GM21737 (cell line): ENCODE results near the gene TTC28.
"Not testable (repeated sequence)": the region's sequence is repeated elsewhere in the genome, so short reads cannot be mapped to it uniquely, and the experiment has no call there.

Experiments used
- ATAC-seq: cut with Tn5 transposase; IDR thresholded peaks from one replicate; pipeline ENCODE4 v1.9.1; 2021; ENCODE audit warnings: mild to moderate bottlenecking, moderate library complexity; ENCODE audit not compliant: unreplicated experiment

The TTC28 gene

DNA sequence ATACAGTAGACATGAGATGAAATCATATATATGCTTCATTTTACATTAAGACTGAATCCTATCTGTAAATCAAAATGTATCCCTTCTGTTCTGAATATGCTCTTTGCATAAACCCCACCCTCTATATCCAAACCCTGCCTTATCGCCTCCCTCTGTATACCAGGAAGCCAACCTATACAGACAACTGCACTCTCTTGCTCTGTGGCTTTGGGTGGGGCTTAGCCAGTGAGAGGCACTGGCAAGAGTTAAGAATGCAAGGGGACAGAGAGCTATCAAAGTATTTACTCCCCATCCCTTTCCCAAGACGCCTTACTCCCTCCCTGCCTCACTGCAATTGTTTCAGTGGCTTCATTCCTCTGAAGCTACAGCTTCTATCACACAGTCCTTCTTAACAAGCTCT is 309.8 kb downstream of the TTC28 start:
- ATAC-seq, result no peak

DNA sequence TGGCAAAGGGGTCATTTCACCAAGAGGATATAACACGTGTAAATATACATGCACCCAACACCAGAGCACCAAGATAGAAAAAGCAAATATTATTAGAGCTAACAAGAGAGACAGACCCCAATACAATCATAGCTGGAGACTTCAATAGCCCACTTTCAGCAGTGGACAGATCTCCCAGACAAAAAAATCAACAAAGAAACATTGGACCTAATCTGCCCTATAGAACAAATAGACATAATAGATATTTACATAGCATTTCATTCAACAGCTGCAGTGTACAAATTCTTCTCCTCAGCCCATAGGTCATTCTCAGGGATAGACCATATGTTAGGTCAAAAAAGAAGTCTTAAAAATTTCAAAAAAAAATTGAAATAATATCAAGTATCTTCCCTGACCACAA is 312.8 kb downstream of the TTC28 start:
- no peak for ATAC-seq

DNA sequence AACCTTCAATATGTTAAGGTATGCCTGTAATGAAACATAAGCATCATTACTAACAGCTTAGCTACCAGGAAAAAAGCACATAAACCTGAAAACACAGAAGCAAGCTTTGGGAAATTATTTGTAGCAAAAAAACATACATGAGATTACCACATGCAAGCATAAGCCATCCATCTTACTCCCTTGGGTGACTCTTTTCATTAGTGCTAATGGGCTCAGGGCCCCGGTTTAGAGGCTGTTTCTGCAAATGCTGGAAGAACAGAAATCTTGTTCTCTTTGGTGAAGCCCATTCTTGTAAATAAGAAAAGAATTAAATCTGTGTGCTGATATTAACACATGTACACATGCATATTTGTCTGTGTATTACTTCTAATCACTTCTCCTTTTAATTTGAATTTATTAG is 314.3 kb downstream of the TTC28 start:
- no peak for ATAC-seq

DNA sequence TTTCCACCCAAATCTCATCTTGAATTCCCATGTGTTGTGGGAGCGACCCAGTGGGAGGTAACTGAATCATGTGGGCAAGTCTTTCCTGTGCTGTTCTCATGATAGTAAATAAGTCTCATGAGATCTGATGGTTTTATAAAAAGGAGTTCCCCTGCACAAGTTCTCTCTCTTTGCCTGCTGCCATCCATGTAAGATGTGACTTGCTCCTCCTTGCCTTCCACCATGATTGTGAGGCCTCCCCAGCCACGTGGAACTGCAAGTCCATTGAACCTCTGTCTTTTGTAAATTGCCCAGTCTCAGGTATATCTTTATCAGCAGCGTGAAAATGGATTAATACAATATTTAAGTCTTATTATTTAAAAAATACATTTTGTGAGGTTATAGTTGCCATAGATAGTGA is 315.5 kb downstream of the TTC28 start:
- ATAC-seq, result not testable (repeated sequence)

DNA sequence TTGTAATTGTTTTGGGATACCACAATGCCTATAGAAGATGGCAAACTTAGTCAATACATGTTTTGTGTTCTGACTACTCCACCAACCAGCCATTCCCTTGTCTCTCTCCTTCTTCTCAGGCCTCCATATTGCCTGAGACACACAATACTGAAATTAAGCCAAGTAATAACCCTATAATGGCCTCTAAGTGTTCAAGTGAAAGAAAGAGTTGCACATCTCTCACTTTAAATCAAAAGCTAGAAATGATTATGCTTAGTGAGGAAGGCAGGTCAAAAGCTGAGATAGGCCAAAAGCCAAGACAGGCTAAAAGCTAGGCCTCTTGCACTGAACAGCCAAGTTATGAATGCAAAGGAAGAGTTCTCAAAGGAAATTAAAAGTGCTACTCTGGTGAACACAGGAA is 318.7 kb downstream of the TTC28 start:
- ATAC-seq, result no peak

DNA sequence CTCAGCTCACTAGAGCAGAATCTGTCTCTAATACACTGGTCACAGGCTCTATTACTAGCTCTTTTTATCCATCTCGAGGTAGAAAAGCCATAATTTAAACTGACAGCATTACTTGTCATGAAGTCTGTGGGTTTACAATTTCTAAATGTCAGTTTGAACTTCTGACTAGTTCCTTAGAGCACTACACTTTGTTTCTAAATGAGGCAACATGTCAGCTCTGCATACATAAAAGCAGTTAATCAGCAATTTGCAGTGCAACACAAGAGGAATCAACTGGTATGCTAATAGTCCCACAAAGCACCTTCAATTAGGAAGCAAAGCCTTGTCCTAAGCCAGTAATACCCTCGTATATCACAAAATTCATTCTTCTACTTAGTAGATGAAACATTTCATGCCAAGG is 321.3 kb downstream of the TTC28 start:
- ATAC-seq, result no peak

DNA sequence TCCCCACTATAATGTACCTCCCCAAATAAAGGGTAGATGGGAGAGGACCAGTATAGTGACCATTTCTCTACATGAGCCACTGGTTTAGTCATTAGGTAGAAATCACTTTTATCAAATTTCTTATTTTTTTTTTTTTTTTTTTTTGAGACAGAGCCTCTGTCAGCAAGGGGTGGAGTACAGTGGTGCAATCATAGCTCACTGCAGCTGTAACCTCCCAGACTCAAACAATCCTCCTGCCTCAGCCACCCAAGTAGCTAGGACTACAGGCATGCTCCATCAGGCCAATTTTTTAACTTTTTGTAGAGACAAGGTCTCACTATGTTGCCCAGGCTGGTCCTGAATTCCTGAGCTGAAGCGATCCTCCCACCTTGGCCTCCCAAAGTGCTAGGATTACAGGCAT is 322.4 kb downstream of the TTC28 start:
- no peak for ATAC-seq

DNA sequence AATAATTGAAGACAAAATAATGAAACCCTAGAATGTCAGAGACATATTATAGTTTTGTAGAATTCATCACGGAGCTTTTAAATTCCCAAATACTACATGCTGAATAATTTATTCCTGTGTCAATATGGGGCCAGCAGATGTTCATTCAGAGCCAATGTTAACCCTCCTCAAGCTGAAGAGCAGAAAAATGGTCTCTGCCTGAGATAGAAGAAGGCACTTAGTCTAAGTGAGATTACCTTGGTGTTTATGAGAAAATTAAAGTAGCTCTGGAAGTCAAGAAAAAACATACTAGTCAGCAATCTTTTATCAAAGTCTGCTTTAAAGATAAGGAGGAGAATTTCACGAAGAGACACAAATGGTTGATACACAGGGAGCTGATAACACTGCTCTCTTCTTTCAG is 328.2 kb downstream of the TTC28 start:
- no peak for ATAC-seq

DNA sequence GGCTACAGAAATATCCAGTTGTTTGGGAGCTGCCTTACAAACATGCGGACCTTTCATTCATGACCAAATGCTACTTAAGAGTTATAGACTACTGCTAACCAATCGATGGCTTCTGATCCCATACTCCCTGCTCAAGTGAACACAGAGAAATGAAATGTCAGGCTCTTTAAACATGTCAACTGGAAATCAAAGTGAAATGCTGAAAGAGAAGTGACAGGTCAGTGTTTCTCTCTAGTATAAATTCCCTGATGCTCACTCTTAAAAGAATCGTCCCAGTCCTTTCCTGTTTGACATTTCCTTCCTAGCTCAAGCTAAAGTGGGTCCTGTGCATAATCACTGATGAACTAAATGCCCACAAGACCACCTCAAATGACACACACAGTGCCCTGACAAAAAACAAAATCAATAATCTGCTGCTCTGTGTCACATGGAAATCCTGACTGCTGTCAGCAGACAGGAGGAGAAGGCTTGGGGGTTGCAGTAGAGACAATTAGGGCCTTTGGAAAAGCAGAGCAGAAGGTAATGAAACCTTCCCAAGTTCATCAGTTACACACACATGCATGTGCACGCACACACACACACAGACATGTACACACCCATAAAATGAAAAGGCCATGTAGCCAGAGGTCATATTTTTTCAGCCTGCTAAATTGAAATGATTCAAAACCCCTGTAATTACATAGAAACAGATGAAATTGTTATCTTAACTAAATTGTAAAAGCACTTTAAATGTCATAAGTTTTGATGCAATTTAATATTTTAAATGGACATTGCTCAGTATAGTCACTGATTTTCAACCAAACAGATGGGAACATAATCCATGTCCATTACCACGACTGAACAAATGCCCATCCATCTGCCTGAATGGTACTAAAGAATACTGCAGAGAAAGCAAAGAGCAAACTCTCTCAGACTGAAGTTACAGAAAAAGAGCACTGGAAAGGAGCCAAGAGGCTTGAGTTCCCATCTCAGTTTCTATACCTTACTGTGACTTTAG is 330.7 kb downstream of the TTC28 start:
- no peak for ATAC-seq

DNA sequence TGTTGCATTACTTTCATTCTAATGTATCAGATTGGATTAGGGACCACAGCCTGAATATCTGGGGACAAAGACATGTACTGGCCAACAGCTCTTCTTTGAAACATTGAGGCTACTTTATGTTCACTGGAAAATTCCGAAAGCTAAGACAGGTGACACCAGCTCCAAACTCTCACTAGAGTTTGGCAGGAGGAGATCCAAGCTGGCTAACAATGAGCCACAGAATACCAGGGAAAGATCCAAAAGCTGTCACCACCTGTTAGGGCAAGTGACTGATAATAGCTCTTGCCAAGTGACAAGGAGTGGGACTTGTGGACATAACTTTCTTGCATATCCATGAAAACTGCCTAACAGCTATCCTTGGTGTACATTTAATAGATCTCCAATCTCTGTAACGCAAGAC is 333.3 kb downstream of the TTC28 start:
- no peak for ATAC-seq

DNA sequence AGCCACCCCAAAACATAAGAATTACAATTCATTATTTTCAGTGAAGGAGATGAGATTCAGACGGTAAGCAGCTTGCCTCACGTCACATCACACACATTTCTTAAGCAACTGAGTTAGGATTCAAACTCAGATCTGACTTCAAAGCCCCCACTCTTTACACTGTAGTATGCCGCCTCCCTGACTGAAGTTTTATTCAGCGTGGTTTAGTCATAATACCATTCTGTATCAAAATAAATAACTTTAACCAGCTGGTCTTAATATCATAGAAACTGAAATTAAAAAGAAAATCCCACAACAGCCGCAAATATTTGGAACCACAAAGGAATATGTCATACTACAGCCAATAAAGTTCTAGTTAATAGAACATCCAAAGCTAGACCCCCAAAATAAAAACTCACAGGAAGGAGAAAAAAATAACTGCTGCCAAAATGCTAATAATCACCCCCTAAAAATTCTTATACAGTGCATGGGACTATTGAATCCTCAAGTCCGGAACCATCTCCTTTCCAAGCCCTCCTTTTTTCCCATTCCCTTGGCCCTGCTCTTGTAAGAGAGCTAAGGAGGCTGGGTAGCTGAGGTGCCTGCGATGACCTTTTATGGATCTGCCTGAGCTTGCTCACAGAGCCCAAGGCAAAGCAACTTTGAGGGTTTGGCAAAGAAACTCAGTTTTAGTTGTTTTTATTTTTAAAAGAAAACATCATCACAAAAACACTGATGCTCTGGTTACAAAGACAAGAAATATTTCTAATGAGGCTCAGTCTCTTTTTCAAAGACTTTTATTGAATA is 334.5 kb downstream of the TTC28 start:
- ATAC-seq, result no peak

DNA sequence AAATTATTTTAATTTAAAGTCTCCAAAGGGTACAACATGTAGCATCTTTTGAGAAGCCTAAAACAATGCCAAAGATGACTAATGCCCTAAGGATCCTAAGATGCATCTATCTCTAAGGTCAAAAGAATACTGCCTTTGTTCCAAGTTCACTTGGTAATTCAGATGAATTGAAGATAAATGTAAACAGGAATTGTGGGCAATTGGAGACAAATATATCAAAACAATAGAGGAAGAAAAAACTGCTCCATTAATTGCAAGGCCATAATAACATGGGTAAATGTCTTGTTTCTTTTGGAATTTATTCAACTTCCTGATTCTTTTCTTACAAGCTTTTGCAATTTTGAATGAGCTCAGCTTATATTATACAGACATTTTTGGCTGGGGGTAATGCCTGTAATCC is 338.6 kb downstream of the TTC28 start:
- no peak for ATAC-seq

DNA sequence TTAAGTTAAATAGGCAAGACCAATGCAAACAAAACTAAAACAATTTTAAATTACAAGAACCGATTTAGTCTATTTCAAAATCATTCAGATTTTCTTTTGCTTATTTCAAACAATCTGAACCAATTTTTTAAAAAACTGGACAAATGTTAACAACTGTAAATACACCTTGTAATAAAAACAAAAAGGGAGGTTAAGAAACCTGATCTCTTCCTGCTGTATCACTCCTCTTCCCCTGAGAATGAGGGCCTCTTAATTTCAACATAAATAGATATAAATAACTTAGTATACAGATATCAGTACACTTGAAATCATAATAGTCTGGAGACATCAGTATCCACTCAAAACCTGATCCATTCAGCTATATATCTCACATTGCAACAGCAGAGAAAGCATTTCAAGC is 346.6 kb downstream of the TTC28 start:
- ATAC-seq, result no peak

DNA sequence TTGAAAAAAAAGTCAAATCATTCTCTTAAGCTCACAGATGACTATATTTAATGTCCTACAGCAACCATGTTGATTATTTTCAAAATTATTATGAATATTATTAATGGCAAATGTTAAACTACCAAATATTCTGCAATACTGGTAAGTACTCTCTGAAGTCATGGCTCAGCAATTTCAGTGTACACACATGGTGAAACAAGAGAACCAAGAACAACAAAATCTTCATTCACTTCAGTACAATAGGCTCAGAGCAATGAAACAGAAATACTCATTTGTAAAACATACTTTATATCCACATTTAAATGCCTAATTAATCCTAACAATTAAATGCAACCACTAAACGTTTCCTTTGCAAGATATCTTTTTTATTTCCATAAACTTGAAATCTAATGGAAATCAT is 347.2 kb downstream of the TTC28 start:
- ATAC-seq, result no peak

DNA sequence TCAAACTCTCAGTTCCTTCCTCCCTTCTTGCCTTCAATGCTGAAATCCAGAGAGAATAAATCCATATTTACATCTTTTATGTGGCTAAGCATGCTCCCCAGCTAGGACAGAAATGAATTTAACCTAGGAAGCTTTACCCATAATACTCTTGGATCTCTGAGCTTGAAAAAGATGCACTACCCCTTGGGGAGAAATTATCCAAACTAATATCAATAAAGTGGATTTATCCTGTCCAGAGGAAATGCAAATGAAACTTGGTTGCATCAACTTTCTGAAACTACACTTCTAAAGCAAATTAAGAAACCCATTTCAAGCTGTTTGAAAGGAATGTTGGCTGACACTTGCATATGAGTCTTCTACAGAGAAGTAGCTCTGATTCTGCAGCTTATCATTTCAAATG is 347.9 kb downstream of the TTC28 start:
- no peak for ATAC-seq

DNA sequence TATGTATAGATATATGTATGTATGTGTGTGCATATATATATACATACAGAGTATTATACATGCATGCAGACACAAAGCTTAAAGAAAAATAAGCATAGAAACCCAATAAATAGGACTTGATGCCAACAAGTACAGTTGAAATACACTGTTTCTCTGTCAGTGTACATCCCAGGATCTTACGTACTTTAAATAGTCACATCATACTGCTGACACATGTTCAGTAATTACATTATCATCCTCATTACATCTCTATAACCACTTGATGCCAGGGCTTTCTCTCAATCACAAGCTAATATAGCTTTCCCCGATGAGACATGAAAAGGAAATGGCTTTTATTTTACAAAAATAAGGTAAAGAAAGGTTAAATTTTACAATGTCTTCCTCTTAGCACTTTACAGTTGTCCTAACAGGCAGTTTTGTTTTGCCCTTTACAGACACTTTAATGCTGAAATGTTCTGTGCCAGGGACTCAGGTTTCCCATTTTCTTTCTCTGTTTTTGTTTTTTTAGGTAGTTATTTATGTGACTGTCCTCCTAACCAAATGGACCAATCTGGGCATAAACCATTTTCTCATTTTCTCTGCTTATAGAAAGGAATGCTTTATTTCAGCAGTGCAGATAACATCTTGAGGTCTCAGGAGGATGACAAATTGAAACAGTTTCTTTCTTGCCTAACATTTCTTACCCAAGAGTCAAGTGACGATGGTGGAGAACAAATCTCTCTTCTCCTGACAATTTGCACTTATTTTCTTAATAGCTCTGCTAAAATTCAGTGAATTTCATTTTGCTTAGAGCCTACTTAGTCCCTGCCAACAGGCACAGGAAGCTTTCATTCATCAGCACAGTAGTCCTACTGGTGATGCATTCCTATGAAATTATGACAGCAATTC is 350.2 kb downstream of the TTC28 start:
- no peak for ATAC-seq

DNA sequence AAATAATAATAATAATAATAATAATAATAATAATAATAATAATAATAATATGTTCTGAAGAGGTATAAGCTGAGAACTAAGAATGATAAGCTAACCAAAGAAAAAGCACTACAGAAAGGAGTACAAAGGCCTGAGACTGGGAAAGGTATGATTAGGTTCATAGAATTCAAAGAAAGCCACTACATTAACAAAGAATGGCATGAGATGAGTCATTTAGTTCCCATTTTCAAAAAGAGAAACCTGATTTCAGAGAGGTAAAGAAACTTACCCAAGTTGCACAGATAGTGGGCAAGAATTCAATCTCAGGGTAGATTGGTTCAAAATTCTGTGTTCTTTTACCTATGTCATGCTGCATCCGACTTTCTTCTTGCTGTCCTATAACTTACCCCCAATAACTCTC is 350.9 kb downstream of the TTC28 start:
- no peak for ATAC-seq

DNA sequence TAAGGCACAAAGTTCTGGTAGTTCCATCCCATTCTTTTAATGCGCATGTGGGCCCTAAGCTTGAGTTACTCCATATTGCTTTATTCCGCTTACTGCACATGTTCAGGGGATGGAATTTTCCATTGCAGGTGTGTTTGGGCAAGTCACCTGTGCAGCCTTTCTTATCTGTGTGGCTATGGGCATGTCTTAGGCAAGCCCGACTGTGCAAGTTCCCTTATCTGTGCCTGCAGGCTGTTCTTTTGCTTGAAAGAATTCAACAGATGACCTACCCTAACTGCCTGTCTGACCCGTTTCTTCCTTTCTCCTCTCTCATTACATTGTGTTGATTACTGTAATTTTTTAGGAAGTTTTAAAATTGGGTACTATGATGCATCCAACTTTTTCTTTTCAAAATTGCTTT is 363.6 kb downstream of the TTC28 start:
- no peak for ATAC-seq

DNA sequence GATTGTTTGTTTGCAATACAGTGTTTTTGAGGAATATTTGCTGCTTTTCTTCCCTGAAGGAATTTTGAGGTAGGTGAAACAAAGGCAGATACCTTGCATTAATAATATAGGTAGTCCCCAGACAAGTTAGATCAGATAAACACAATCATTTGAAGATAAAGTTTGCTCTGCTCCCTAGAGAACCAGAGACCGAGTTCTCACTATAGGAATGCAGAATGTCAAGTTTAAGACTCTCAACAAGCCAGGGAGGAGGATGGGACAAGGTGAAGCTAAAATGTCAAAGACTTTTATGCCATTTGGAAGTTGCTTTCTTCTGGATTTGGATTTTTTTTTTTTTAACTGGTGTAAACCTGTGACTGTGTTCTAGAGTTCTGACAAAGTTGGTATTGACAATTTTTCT is 364.7 kb downstream of the TTC28 start:
- no peak for ATAC-seq

DNA sequence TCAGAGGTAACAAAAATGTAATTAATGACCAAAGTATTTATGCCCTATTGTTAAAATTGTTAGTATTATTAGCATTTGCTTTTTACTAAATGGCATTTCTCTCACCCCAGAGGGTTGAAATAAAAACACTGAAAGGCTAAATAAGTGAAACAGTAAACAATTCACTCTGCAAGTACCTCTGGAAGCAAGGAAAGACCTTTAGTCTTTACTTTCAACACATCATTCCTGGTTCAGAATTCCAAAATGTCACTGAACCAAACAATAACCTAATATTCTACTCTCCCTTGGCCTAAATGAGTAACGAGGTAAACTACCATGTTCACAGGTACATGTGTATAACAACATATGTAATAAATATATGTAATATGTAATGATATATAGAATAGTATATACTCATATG is 369.3 kb downstream of the TTC28 start:
- ATAC-seq, result no peak

DNA sequence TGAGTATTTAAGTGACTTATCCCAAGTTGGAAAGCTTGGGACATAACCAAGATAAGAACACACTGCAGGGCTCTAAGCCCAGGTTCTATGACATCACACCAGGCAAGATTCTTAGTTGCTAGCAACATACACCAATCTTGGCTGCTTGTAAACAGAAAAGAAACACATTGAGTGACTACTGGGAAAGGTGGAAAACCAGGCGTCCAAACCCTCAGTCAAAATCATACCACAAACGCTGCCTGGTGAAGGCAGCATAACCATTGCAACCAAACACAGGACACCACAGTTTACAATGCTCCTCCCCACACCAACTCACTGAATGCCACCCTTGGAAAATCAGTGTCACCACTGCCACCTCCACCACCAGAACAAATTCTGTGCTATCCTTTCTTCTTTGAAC is 379.9 kb downstream of the TTC28 start:
- ATAC-seq, result no peak
